CD4-positive, alpha-beta T cell treated with Interleukin-6 at 100 ng/mL for 8 hours (primary cell): ENCODE measurements around the gene OTUD1.

Experiments
- DNase-seq: peaks from one replicate; pipeline ENCODE4 v3.0.0-alpha.2; 2020; ENCODE audit warnings: mixed read lengths, low spot score

Gene OTUD1

GRCh38 chr10:23467548-23467947 lies 28.7 kb downstream of the OTUD1 start:
- no peak for DNase-seq

- no peak for DNase-seq
Measured at GRCh38 chr10:23469596-23470237, 30.8 kb downstream of the OTUD1 start.

GRCh38 chr10:23472181-23472580 lies 33.3 kb downstream of the OTUD1 start:
- DNase-seq = no peak

GRCh38 chr10:23474081-23474480 lies 35.2 kb downstream of the OTUD1 start:
- no peak for DNase-seq

- no peak for DNase-seq
Measured at GRCh38 chr10:23474626-23475025, 35.8 kb downstream of the OTUD1 start.

- no peak for DNase-seq
Measured at GRCh38 chr10:23478570-23478969, 39.7 kb downstream of the OTUD1 start.

- no peak for DNase-seq
Measured at GRCh38 chr10:23479798-23480473, 41.1 kb downstream of the OTUD1 start.

- no peak for DNase-seq
Measured at GRCh38 chr10:23481363-23481961, 42.6 kb downstream of the OTUD1 start.

- DNase-seq = no peak
Measured at GRCh38 chr10:23490115-23490514, 51.2 kb downstream of the OTUD1 start.
